Duodenal mucosa (tissue), 2 donors: ENCODE data around the gene CLEC16A.
A peak's percentile ranks its signal among the peaks of the same experiment; 100 is the strongest.

ENCODE experiments used
- H3K27ac ChIP-seq: one replicate; pipeline ENCODE4 v1.7.0; 2013; ENCODE audit warnings: low read depth, low read length
- H3K27me3 ChIP-seq, 2 donors: one replicate each; pipeline ENCODE4 v1.7.0; 2013; ENCODE audit warnings: low read length in 2 of 2, control low read depth in 1 of 2; ENCODE audit not compliant: insufficient read depth in 2 of 2, control insufficient read depth in 1 of 2
- H3K36me3 ChIP-seq, 2 donors: one replicate each; pipeline ENCODE4 v1.7.0; 2013; ENCODE audit warnings: low read length in 2 of 2, control low read depth in 1 of 2; ENCODE audit not compliant: insufficient read depth in 2 of 2, control insufficient read depth in 1 of 2
- H3K4me1 ChIP-seq, 2 donors: one replicate each; pipeline ENCODE4 v1.7.0; 2013; ENCODE audit warnings: low read length in 2 of 2, control low read depth in 1 of 2; ENCODE audit not compliant: insufficient read depth in 2 of 2, control insufficient read depth in 1 of 2
- H3K4me3 ChIP-seq, 2 donors: one replicate each; pipeline ENCODE4 v1.7.0; 2013; ENCODE audit warnings: low read length in 2 of 2, low read depth in 1 of 2
- H3K9ac ChIP-seq, 2 donors: one replicate each; pipeline ENCODE4 v1.7.0; 2013; ENCODE audit warnings: low read length in 2 of 2, low read depth in 1 of 2
- H3K9me3 ChIP-seq, 2 donors: one replicate each; pipeline ENCODE4 v1.7.0; 2013; ENCODE audit warnings: low read length in 2 of 2, control low read depth in 1 of 2; ENCODE audit not compliant: control insufficient read depth in 1 of 2

The CLEC16A gene

DNA sequence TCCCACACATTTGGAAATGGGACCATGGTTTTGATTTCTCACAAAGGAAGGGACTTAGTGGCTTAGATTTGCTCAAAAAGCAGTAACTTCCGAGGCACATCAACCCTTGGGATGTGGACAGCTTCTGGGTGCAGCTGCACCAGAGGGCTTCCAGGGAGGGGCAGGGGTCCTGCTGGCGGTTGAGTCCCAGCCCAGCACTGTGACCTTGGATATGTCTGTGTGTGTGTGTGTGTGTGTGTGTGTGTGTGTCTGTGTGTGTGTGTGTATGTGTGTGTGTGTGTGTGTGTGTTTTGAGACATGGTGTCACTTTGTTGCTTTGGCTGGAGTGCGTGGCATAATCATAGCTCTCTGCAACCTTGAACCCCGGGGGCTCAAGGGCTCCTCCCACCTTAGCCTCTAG lies 130.8 kb downstream of the CLEC16A start:
- Histone ChIP-seq H3K4me3 (no peak overlapping the region), H3K9me3 (no peaks in the 10 kb centered on the region), H3K27ac (no peak overlapping the region), H3K36me3 (peaks cover 5 to 13% of the 10 kb centered on the region in 2 donors), H3K4me1 (peaks cover 24 to 29% of the 10 kb centered on the region in 2 donors), H3K9ac (no peak overlapping the region), H3K27me3 (no peaks in the 10 kb centered on the region)

DNA sequence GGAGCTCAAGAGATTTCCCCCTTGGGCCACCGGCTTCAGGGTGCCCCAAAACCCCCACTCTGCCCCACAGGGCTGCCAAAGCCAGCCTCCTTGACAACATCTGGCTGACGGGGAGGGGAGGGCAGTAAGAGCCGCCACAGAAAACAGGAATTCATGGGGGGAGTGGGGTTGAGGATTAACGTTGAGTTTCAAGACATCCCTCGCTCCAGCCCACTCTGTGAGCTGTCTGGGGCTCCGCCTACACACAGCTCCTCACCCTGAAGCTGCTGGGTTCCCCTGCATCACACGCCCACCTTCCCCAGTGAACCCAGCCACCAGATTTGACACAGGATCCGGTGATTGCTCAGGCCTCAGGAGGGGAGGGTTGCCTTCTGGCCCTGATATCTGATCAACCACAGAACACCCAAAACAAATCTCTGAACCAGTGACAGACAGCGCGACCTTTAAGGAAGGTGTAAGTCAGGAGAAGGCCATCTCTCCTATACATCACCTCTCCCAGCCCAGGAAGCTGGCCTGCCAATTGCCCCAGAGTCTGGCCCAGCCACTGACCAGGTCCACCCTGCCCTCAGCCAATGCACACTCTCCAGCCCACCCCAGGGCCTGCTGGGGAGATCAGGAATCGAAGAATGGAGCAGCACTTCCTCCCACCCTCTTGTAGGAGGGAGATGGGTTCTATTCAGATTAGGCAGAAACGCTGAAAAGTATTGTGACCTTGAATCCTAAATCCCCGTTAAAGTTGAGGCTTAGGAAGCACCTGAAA lies 132.1 kb downstream of the CLEC16A start:
- no peak overlapping the region for H3K27ac ChIP-seq
- H3K36me3 ChIP-seq: peaks cover 5 to 17% of the 10 kb centered on the region in 2 donors
- no peaks in the 10 kb centered on the region for H3K9me3 ChIP-seq
- peak overlapping the region in 1 of 2 donors; percentile 8 for H3K9ac ChIP-seq
- no peak overlapping the region for H3K4me3 ChIP-seq
- no peaks in the 10 kb centered on the region for H3K27me3 ChIP-seq
- H3K4me1 ChIP-seq: peaks cover 24 to 35% of the 10 kb centered on the region in 2 donors

DNA sequence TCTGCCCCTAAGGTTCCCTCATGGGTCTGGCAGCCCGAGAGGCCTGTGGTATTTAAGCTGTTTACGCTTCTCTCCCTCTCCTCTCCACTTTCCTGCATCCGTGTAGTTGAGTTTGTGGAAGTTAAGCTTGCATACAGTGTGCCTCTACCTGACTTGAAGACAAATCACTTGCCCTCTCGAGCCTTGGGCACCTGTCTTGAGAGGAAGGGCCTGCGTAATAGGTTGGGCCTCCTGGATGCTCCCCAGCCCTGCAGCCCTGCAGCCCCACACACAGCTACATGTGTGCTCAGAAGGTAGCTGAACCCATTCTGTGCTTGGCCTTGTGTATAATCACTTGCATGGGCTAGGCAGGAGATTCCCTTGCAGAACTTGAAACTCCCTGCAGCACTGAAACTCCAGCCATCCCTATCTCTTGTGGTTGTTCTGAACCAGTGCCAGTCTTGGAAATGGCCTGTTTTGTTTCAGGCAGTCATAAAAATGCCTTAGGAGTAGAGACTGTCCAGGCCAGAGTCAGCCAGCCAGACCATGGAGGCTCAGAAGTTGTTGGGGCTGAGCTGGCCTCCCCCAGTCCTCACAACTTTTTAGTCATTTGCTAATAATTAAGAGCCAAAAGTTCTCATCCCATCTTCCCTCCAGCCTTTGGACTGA lies 134.6 kb downstream of the CLEC16A start:
- Histone ChIP-seq H3K9ac (peak overlapping the region in 1 of 2 donors; percentile 1), H3K9me3 (no peaks in the 10 kb centered on the region), H3K27ac (peak overlapping the region; percentile 20), H3K4me1 (peaks cover 24 to 37% of the 10 kb centered on the region in 2 donors), H3K36me3 (peaks cover 0 to 8% of the 10 kb centered on the region in 2 donors), H3K27me3 (no peaks in the 10 kb centered on the region), H3K4me3 (no peak overlapping the region)

DNA sequence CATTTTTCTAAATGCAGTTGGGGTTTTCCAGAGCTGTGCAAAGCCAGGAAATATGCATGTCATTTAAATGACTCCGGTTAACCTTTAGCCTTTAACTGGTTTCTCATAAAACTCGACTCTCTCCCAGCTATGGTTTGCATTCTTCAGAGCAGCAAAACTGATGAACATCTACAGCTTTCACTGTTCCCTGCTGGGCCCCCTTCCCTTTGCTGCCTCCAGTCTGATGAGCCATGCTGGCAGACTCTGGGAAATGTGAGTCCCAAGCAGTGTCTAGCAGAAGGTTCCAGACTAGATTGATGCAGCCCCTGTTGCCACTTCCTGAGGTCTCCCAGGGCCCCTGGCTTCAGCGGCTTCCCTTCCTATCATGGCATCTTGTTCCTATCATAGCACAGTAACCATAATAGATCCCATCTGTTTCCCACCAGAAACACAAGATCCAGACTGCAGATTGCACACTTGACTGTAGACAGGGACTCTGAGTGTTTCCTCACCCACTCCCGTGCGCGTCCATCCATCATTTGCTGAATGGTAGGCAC lies 135.4 kb downstream of the CLEC16A start:
- Histone ChIP-seq H3K4me3 (no peak overlapping the region), H3K9ac (no peak overlapping the region), H3K27me3 (no peaks in the 10 kb centered on the region), H3K27ac (peak overlapping the region; percentile 26), H3K4me1 (peaks cover 24 to 45% of the 10 kb centered on the region in 2 donors), H3K9me3 (no peaks in the 10 kb centered on the region), H3K36me3 (peaks cover 0 to 8% of the 10 kb centered on the region in 2 donors)

DNA sequence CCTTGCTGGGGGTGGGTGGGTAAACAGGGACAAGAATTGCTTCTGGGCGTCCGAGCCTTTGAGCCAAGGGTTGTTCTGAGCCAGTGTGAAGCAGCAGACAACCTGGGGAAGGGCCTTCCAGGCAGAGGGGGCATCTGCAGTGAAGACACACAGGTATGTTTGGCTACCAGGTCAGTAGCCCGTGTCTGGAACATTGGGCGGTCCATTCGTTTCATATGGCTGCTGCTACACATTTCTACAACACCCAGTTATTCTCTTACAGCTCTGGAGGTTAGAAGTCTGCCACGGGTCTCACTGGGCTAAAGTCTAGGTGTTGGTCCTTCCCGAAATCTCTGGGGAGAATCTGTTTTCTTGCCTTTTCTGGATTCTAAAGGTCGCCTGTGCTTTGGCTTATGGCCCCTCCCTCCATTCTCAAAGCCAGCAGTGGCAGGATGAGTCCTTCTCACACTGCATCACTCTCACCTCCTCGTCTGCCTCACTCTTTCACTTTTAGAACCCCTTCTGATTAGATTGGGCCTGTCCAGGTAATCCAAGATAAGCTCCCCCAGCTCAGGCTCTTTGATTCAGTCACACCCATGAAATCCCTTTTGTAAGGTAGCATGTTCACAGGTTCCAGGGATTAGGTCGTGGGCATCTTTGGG lies 136.1 kb downstream of the CLEC16A start:
- Histone ChIP-seq H3K4me3 (no peak overlapping the region), H3K9me3 (no peaks in the 10 kb centered on the region), H3K27me3 (no peaks in the 10 kb centered on the region), H3K4me1 (peaks cover 24 to 45% of the 10 kb centered on the region in 2 donors), H3K9ac (no peak overlapping the region), H3K27ac (no peak overlapping the region), H3K36me3 (peaks cover 0 to 15% of the 10 kb centered on the region in 2 donors)

DNA sequence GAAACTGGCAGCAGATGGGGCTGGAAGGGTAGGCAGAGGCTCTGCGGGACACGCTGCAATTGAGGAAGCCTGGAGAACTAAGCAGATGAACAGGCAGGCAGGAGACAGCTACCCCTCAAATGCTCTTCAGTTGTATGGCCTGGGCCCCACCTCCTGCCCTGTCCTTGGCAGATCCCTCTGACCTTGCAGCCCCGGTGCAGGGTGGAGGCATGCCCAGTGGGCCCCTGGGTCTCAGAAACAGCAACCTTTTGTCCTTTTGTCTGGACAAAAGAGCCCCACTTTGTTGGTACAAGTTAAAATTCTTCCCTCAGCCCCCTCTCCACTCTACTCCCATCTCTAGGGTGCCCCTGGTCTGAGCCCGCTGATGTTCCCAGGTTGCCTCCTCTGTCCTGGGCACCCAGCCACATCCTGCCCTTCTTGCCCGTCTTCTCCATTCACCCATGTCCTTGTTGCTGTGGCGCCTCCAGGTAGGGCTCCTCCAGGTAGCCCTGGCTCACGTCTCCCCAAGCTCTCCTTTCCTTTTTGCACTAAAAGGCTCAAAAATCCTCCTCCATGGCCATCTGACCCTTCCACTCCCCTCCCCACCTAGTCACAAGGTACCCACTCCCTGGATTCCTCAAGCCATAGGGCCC lies 136.8 kb downstream of the CLEC16A start:
- H3K9me3 ChIP-seq: no peaks in the 10 kb centered on the region
- H3K36me3 ChIP-seq: peaks cover 0 to 15% of the 10 kb centered on the region in 2 donors
- no peaks in the 10 kb centered on the region for H3K27me3 ChIP-seq
- H3K27ac ChIP-seq: no peak overlapping the region
- no peak overlapping the region for H3K9ac ChIP-seq
- H3K4me1 ChIP-seq: peaks cover 24 to 45% of the 10 kb centered on the region in 2 donors
- no peak overlapping the region for H3K4me3 ChIP-seq

DNA sequence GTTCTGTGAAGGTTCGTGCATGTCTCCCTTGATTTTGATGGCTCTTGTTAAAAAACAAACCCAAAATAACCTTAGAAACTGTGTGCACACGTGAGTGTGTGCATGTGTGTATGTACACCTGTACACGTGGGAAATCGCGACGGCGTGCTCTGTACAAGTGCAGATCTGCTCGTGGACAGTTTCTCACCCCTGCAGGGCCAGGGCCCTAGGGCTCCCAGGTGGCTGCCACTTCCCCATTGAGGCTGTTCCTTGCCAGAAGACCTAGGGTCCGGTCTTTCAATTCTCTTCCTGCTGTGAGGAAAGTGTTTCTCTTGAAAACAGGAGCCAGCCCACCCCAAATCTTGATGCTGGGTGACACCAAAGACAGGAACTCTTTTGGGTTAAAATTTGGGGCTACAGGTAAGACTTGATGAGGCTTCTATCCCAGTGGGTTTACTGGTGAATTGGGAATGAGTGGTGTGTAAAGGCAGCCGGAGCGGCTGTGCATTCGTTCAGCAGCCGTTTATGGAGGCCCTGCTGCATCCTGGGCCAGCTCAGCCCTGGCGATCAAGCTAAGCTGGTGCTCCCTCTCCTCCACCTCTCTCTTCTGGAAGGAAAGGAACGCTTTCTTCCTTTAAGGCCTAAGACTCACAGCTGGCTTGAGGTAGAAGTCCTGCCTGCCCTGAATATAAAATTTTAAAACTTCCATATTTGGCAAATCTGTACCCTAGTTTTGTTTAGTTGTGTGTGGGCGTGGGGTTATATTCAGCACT lies 137.9 kb downstream of the CLEC16A start:
- Histone ChIP-seq H3K27ac (no peak overlapping the region), H3K36me3 (peaks cover 0 to 15% of the 10 kb centered on the region in 2 donors), H3K27me3 (no peaks in the 10 kb centered on the region), H3K9ac (no peak overlapping the region), H3K4me1 (peaks cover 24 to 45% of the 10 kb centered on the region in 2 donors), H3K4me3 (no peak overlapping the region), H3K9me3 (no peaks in the 10 kb centered on the region)

DNA sequence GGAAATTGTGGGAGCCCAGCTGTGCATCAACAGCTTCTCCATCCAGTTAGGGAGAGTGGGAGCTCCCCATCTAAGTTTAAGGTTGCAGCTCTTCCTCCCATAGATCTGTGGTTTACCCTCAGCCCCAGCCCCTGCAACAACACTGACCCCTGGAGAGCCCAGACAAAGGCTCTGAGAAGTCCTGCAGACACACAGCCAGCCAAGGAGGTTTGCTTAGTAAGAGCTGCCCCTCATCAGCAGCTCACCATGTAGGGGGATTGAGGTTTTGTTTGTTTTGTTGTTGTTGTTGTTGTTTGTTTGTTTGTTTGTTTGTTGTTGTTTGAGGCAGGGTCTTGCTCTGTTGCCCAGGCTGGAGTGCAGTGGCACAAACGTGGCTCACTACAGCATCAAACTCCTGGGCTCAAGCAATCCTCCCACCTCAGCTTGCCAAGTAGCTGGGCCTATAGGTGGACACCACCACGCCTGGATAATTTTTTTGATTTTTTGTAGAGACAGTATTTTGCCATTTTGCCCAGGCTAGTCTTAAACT lies 138.6 kb downstream of the CLEC16A start:
- Histone ChIP-seq H3K4me1 (peaks cover 21 to 40% of the 10 kb centered on the region in 2 donors), H3K27ac (no peak overlapping the region), H3K27me3 (no peaks in the 10 kb centered on the region), H3K36me3 (peaks cover 0 to 15% of the 10 kb centered on the region in 2 donors), H3K4me3 (no peak overlapping the region), H3K9ac (no peak overlapping the region), H3K9me3 (no peaks in the 10 kb centered on the region)

DNA sequence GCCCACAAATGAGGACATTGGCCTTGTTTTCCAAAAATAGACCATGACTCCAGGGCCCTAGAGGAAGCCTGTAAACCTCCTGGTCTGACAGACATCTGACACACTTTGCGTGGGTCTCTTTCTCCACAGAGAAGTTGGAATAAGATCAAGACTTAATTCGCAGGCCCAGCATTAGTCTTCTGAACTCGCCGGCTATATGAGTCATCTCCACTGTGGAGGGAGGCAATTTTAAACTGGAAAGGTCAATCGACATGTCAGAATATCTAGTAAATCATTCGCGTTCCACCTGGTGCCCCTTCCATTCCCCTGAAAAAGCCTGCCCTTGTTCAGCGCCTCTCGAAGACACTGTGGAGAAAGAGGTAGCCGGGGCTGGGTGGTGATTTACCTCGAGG lies 140.1 kb downstream of the CLEC16A start:
- peaks cover 0 to 21% of the 10 kb centered on the region in 2 donors for H3K36me3 ChIP-seq
- H3K4me3 ChIP-seq: no peak overlapping the region
- H3K4me1 ChIP-seq: peaks cover 7 to 28% of the 10 kb centered on the region in 2 donors
- H3K27ac ChIP-seq: peak overlapping the region; percentile 40
- H3K27me3 ChIP-seq: no peaks in the 10 kb centered on the region
- no peaks in the 10 kb centered on the region for H3K9me3 ChIP-seq
- no peak overlapping the region for H3K9ac ChIP-seq
